ENCODE results near the gene PEDS1. TPM values are rescaled to one million over a fixed set of nuclear protein-coding genes. Genes with fewer than 3 reads are reported as not detected.

Gene PEDS1
- total and polyA plus RNA-seq, 2 of the 4 experiments (the other 2 are of a cell fraction), result 24.0 to 59.9 TPM

DNA sequence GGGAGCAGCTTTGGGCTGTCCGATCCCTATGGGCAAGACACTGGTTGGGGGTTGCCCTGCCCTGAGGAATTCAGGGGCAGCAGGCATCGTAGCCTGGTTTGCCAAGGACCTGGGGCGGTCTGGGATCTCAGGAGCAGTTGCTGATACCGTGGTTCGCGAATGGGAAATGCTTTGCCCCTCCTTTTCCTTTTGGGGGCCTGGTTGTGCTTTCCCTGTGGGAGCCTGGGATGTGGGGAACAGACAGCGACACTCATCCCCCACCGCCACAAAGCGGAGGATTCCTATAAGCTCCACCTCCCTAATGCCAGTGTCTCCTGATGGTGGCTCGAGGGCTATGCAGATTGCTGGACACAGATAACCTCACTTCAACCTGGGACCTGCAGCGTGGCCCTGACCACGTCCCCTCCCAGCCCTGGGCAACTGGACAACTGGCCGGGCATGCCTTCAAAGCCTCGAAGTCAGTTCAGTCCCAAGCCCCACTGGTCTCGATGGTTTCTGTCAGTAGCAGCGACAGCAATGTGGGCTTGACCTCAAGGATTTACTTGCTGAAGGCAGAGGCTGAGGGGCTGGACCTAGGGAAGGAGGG is 40.4 kb upstream of the PEDS1 start:
- CTCF ChIA-PET, result no interaction called here
- H3K23ac ChIP-seq (ENCODE audit: low read depth, low read length), result peak overlapping the region; percentile 93
- dilution Hi-C loops (cut with HindIII; ENCODE audit: low sequenced_read_pairs, unreplicated experiment) (no loop called here), intact Hi-C loops (cut with micrococcal nuclease) (loop anchor here (2.0 to 5.0 kb wide), 3 partner anchors 31 to 98 kb away; no protein-coding TSS in a partner anchor), in situ Hi-C loops (cut with MboI; ENCODE audit: low sequenced_read_pairs) (loop anchor here (5.0 kb wide), 2 partner anchors 113 to 188 kb away; no protein-coding TSS in a partner anchor)
- peak overlapping the region; percentile 47; the same call in 1 of the 2 replicates for H2BK20ac ChIP-seq (ENCODE audit: low read depth, low read length)
- H2AFZ ChIP-seq (replicated peaks; ENCODE audit: low read length, poor library complexity), result peak overlapping the region; percentile 48
- no peaks in the 10 kb centered on the region for H3K9me3 ChIP-seq (ENCODE audit: control insufficient read depth, insufficient read depth, low read length)
- peaks cover 54% of the 10 kb centered on the region for H4K20me1 ChIP-seq (ENCODE audit: insufficient read depth, low read length)
- TF ChIP-seq MAZ (IDR thresholded peaks at IDR 0.05; ENCODE audit: borderline replicate concordance, low read depth, low read length) (peak; percentile 6; the same call in 1 of the 2 replicates), CHD1 (IDR thresholded peaks at IDR 0.05; ENCODE audit: low read depth, low read length) (no peak; the same call in 1 of the 2 replicates), RAD21 (IDR thresholded peaks at IDR 0.05; ENCODE audit: low read length) (no peak), POLR2A (IDR thresholded peaks at IDR 0.05; ENCODE audit: low read depth, low read length) (peak; percentile 3; the same call in 1 of the 2 replicates)
- H4K5ac ChIP-seq (ENCODE audit: low read depth, low read length), result peak overlapping the region; percentile 38
- peak overlapping the region; percentile 98 for H3K27ac ChIP-seq (ENCODE audit: insufficient read depth, low read length)
- peak overlapping the region; percentile 99 for H3K9ac ChIP-seq (ENCODE audit: low read depth, low read length)
- peak overlapping the region; percentile 48 for H2BK120ac ChIP-seq (ENCODE audit: low read depth, low read length)
- ATAC-seq (ENCODE audit: low read depth), result no peak
- H3K18ac ChIP-seq (ENCODE audit: low read depth, low read length), result peak overlapping the region; percentile 85
- H3K56ac ChIP-seq (ENCODE audit: extremely low read depth, insufficient read depth, low read length), result peak overlapping the region; percentile 93
- peak overlapping the region; percentile 87 for H3K4ac ChIP-seq (ENCODE audit: low read depth, low read length)
- H3K4me1 ChIP-seq (ENCODE audit: control insufficient read depth, insufficient read depth, low read length), result peaks cover 11% of the 10 kb centered on the region
- peak overlapping the region; percentile 95 for H3K4me3 ChIP-seq (ENCODE audit: insufficient read depth, low read depth, low read length)
- peak overlapping the region; percentile 94 for H2AK5ac ChIP-seq (ENCODE audit: low read depth, low read length)
- H3K36me3 ChIP-seq (ENCODE audit: control insufficient read depth, insufficient read depth, low read length), result peaks cover 30% of the 10 kb centered on the region
- peak overlapping the region; percentile 28 to 70; a peak in 3 of 4 replicates for H4K8ac ChIP-seq (ENCODE audit: low read depth in 2 of 2, low read length in 2 of 2)
- H3K27me3 ChIP-seq (ENCODE audit: control insufficient read depth, insufficient read depth, low read length), result no peaks in the 10 kb centered on the region
- peak overlapping the region; percentile 99 for H3K14ac ChIP-seq (replicated peaks; ENCODE audit: low read depth, low read length)
- WGBS, 2 experiments (ENCODE audit: extremely low coverage in 2 of 2, insufficient read length in 1 of 2), result 21% methylated on average over 7 of the region's 16 CpGs; no CpG with 5 or more reads in 1 of the 2 experiments
- peak overlapping the region; percentile 59 for H2AK9ac ChIP-seq (replicated peaks; ENCODE audit: low read depth, low read length, poor library complexity)
- H3K79me1 ChIP-seq (ENCODE audit: low read depth in 1 of 2, low read length in 2 of 2), result peaks cover 8 to 53% of the 10 kb centered on the region in 2 experiments
- no peak overlapping the region; the same call in 2 of the 3 replicates for H2BK15ac ChIP-seq (ENCODE audit: low read depth, low read length)
- POLR2A ChIA-PET (ENCODE audit: unreplicated experiment), result interaction anchor here (0.6 kb wide), 1 partner anchor 16 kb away, joined by 3 read pairs; no protein-coding TSS in a partner anchor
- H3K9me1 ChIP-seq (ENCODE audit: insufficient read depth, low read length), result peaks cover 10% of the 10 kb centered on the region
- peak overlapping the region; percentile 82 for H2BK5ac ChIP-seq (ENCODE audit: low read depth, low read length, poor library complexity, severe bottlenecking)
- peak overlapping the region; percentile 69 for H4K91ac ChIP-seq (ENCODE audit: insufficient read depth, low read depth, low read length)
- no TSS peak for BruUV-seq (replicated peaks)
- peak; percentile 47 for DNase-seq
- peak overlapping the region; percentile 81 for H3K4me2 ChIP-seq (ENCODE audit: low read depth, low read length)

Data from IMR-90 (cell line).